Activated B cell treated with CpG ODN at 0.5 μM for 24 hours (primary cell): Measurements from ENCODE around the gene ANKRD63. TPM values are rescaled to one million over a fixed set of nuclear protein-coding genes. Genes with fewer than 3 reads are reported as not detected.

ENCODE experiments used
- ATAC-seq: fragments of 200-7000 bp; cut with Tn5 transposase; one replicate; pipeline ENCODE4 v1.10.0; 2021; ENCODE audit warnings: low read depth, mild to moderate bottlenecking, moderate library complexity
- CTCF ChIA-PET: fragments of 350-600 bp; sonication (Branson Sonifier 250); formaldehyde crosslinking; loops from one replicate; lab custom pipeline; 2021; ENCODE audit warnings: antibody characterized with exemption; lab: Charles Lee
- POLR2A ChIA-PET: fragments of 350-600 bp; sonication (Branson Sonifier 250); formaldehyde crosslinking; loops from one replicate; lab custom pipeline; 2021; ENCODE audit warnings: antibody characterized with exemption; lab: Charles Lee
- DNase-seq: peaks from one replicate; pipeline ENCODE4 v3.0.0; 2022
- H3K27ac Mint-ChIP-seq: one replicate; pipeline ENCODE4 v1.8.0; 2020; ENCODE audit warnings: mixed read lengths
- H3K27me3 Mint-ChIP-seq: one replicate; pipeline ENCODE4 v1.8.0; 2021; ENCODE audit warnings: mixed read lengths
- H3K36me3 Mint-ChIP-seq: one replicate; pipeline ENCODE4 v1.8.0; 2021; ENCODE audit warnings: low read depth, mixed read lengths
- H3K4me1 Mint-ChIP-seq: one replicate; pipeline ENCODE4 v1.8.0; 2021; ENCODE audit warnings: mixed read lengths
- H3K4me3 Mint-ChIP-seq: one replicate; pipeline ENCODE4 v1.8.0; 2020; ENCODE audit warnings: mild to moderate bottlenecking, mixed read lengths
- H3K9me3 Mint-ChIP-seq: one replicate; pipeline ENCODE4 v1.8.0; 2020; ENCODE audit warnings: mixed read lengths
- CTCF ChIP-seq: fragments of 200-600 bp; IDR thresholded peaks from one replicate; pipeline ENCODE4 v1.8.0; 2022; ENCODE audit warnings: antibody characterized with exemption, mild to moderate bottlenecking
- intact Hi-C: fragments of 100-400 bp; cut with micrococcal nuclease; formaldehyde crosslinking; loops from one replicate; pipeline ENCODE4 v1.15.1; 2024
- total RNA-seq: library from RNA; stranded (reverse); gene quantifications from 2 replicates; pipeline ENCODE4 v1.2.3, GENCODE V29; 2022

The ANKRD63 gene
- total RNA-seq, 1 donor from 2014 or later: not detected

DNA sequence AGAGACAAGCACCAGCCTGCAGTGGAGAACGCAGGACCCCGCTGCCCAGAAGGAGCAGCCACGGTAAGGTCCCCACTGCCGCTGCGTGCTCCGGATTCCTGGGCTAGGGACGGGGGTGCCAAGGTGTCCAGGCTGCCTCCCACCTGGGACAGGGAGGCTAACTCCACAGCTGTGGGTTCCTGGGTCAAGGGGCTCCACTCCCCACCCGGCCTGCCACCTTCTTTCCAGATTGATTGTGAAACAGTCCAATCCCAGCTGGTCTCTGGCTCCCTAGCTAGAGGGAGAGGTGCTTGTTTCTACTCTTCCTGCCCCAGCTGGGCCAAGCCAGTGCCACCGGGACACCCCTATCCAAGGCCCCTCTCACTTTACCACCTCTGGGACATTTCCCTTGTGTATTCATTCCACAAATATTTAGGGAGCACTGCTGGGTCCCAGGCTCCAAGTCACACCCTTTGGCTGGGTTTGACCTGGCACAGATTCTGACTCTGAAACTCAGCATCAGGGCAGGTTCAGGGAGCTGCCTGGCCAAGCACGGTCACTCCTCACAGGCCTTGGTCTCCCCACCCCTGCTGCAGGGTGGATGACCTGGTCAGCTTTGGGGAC lies 42.1 kb downstream of the ANKRD63 start:
- ChIA-PET CTCF (interaction anchor here (1.1 kb wide), 1 partner anchor 23 kb away, joined by 3 read pairs; no protein-coding TSS in a partner anchor), POLR2A (interaction anchor here (0.5 to 1.1 kb wide), 3 partner anchors 18 to 201 kb away, joined by 3 to 9 read pairs (median 7); no protein-coding TSS in a partner anchor)
- TF ChIP-seq CTCF: no peak
- Mint-ChIP-seq H3K36me3 (no peaks in the 10 kb centered on the region), H3K27me3 (peaks cover 12% of the 10 kb centered on the region), H3K4me1 (peaks cover 22% of the 10 kb centered on the region), H3K9me3 (no peaks in the 10 kb centered on the region), H3K4me3 (no peak overlapping the region), H3K27ac (no peak overlapping the region)
- ATAC-seq (no peak), DNase-seq (no peak)
- intact Hi-C loops: no loop called here

DNA sequence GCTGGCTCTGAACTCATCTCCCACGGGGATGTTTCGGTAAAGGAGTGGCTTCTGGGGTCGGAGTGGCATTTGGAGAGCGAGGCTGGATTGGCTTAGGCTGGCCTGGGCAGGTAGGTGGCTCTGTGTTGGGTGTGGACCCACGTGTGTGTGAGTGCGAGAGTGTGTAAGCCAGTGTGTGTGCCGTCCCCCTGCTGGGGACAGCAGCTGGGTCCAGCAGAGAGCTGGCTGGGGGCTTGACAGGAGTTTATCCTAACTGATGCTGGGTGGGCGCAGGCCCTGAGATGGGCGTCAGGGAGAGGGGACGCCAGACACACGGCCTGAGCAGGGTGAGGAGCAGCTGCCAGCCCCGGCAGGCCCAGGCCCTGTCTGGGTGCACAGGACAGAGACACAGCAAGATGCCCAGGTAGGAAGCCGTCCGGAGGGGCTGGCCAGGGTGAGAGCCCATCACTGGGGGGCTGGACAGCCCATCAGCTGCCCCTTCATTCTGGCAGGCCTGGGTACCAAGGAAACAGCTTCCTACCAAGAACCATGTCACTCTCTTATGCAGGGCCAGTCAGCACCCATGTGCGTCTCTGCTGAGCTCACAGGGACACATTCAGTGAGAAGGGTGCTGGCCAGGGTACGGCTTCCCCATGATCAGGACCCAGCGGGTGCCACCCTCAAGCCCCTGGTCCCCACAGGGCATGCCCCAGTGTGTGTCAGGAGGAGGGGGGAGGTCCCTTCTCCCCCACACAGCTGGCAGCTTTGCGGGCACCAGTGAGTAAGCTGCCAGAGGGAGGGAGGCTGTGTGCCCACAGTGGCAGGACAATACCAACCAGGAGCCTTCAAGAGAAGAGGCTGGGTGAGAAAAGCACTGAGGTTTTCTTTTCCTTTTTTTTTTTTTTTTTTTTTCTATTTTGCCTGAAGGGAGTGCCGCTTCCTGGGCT lies 42.9 kb downstream of the ANKRD63 start:
- CTCF ChIA-PET: interaction anchor here (0.7 to 2.3 kb wide), 3 partner anchors 22 to 57 kb away, joined by 3 to 10 read pairs (median 3); no protein-coding TSS in a partner anchor
- intact Hi-C loops: loop anchor here (5.0 kb wide), 1 partner anchor 32 kb away; no protein-coding TSS in a partner anchor
- Mint-ChIP-seq H3K4me3 (no peak overlapping the region), H3K36me3 (no peaks in the 10 kb centered on the region), H3K27me3 (peaks cover 12% of the 10 kb centered on the region), H3K9me3 (no peaks in the 10 kb centered on the region), H3K27ac (no peak overlapping the region), H3K4me1 (peaks cover 30% of the 10 kb centered on the region)
- DNase-seq (no peak), ATAC-seq (no peak)
- no peak for TF ChIP-seq CTCF
- POLR2A ChIA-PET: interaction anchor here (0.5 to 1.4 kb wide), 7 partner anchors 9 to 200 kb away, joined by 3 to 9 read pairs (median 3); no protein-coding TSS in a partner anchor

GRCh38 chr15:40239404-40239692 lies 43.5 kb downstream of the ANKRD63 start:
- intact Hi-C loops: loop anchor here (5.0 kb wide), 1 partner anchor 33 kb away; no protein-coding TSS in a partner anchor
- Mint-ChIP-seq H3K36me3 (no peaks in the 10 kb centered on the region), H3K27ac (no peak overlapping the region), H3K4me3 (peak overlapping the region; percentile 26), H3K27me3 (peaks cover 12% of the 10 kb centered on the region), H3K9me3 (no peaks in the 10 kb centered on the region), H3K4me1 (peaks cover 35% of the 10 kb centered on the region)
- POLR2A ChIA-PET: interaction anchor here (0.6 to 1.4 kb wide), 7 partner anchors 9 to 538 kb away, joined by 3 to 4 read pairs (median 3); no protein-coding TSS in a partner anchor
- DNase-seq (no peak), ATAC-seq (no peak)
- no peak for TF ChIP-seq CTCF
- CTCF ChIA-PET: interaction anchor here (0.7 to 2.3 kb wide), 4 partner anchors 23 to 105 kb away, joined by 3 to 10 read pairs (median 6); no protein-coding TSS in a partner anchor

DNA sequence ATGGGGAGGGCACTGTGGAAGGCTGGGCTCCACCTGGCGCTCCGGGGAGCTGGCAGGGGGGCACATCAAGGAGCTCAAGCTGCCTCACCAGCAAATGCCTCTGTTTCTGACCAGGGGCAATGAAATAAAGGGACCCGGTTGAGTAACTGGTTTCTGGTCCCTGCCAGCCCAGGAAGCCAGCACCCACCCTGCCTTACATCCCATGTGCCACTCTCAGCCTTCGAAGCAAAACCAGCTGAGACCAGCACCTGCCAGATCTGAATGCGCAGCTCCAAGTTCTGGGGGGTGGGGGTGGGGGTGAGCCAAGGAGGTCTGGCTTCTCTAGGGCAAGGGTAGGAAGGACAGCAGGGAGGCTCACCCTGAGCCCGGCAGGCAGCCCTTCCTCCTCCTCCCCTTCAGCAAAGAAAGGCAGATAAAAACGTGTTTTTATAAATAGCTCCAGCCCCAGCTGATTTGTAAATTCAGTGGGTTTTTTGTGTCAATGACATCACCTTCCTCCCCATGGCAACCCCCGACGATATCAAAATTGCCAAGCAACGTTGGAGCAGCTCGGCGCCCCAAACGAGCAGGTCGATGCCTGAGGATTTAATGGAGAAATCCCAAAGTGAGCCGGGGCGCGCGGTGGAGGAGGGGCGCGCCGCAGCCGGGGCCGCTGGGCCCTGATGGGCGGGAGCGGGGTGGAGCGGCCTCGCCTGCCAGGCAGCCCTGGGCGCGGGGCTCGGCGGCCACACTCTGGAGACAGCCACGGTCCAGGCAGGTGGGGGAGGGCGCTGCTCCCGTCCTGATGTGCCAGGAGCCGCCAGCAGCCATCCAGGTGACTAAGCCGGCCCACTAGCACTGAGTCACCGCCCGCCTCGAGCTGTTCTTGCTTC lies 44.1 kb downstream of the ANKRD63 start, which contains the start of gene PAK6:
Gene PAK6 (plus strand): TSS at position 532 of the 872 bp plus-strand sequence. CDS start 25,723 bp downstream, outside the sequence.
- CTCF ChIA-PET: interaction anchor here (0.7 to 2.3 kb wide), 6 partner anchors 22 to 183 kb away, joined by 3 to 10 read pairs (median 4); no protein-coding TSS in a partner anchor
- Mint-ChIP-seq H3K36me3 (no peaks in the 10 kb centered on the region), H3K4me1 (peaks cover 37% of the 10 kb centered on the region), H3K27me3 (peaks cover 12% of the 10 kb centered on the region), H3K4me3 (peak within 1 kb of the TSS; percentile 72), H3K9me3 (no peaks in the 10 kb centered on the region), H3K27ac (no peak within 1 kb of the TSS)
- no peak for TF ChIP-seq CTCF
- peak; percentile 36 for DNase-seq
- POLR2A ChIA-PET: interaction anchor here (0.6 to 1.4 kb wide), 10 partner anchors 8 to 539 kb away, joined by 3 to 8 read pairs (median 3); no protein-coding TSS in a partner anchor
- intact Hi-C loops: loop anchor here (5.0 kb wide), 1 partner anchor 34 kb away; no protein-coding TSS in a partner anchor
- ATAC-seq: peak; percentile 48
